ENCODE data around the gene GCN1.

GCN1 gene

DNA sequence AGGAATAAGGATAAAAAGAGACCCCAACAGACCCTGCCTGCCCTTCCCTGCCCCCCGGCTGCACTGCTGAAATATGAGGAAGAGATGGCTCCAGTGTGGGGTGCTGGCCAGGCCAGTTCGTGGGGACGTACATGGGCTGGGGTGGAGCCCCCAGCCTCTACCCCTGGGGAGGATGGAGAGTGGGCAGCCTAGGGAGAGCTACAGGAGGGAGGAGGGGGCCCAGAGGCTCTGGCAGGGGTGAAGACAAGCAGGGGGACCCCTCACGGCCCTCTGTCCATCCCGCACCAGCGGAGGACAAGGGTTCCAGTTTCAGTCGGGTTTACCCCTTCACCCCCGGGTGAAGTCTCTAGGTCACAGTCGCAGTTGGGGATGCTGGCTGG is 17.4 kb upstream of the GCN1 start:
- CTCF ChIA-PET = interaction anchor here (0.7 to 1.3 kb wide), 2 partner anchors 12 to 79 kb away, joined by 3 to 4 read pairs; partner anchors contain the start of gene RPLP0
- Histone ChIP-seq H3K4me3 (ENCODE audit: low read depth, low read length) (no peak overlapping the region), H3K36me3 (ENCODE audit: control insufficient read depth in 2 of 2, insufficient read depth in 1 of 2, low read length in 2 of 2) (peaks cover 8 to 67% of the 10 kb centered on the region in 2 experiments), H3K27ac (ENCODE audit: extremely low read depth, low read depth, low read length) (no peak overlapping the region), H3K9me3 (ENCODE audit: control insufficient read depth, insufficient read depth, low read depth, low read length) (no peaks in the 10 kb centered on the region), H3K4me1 (ENCODE audit: control insufficient read depth, insufficient read depth, low read length) (no peaks in the 10 kb centered on the region)
- POLR2A ChIA-PET = interaction anchor here (0.9 to 4.7 kb wide), 3 partner anchors 11 to 79 kb away, joined by 3 to 36 read pairs (median 3); partner anchors contain the start of gene RPLP0
- TF ChIP-seq, protein P1, sequence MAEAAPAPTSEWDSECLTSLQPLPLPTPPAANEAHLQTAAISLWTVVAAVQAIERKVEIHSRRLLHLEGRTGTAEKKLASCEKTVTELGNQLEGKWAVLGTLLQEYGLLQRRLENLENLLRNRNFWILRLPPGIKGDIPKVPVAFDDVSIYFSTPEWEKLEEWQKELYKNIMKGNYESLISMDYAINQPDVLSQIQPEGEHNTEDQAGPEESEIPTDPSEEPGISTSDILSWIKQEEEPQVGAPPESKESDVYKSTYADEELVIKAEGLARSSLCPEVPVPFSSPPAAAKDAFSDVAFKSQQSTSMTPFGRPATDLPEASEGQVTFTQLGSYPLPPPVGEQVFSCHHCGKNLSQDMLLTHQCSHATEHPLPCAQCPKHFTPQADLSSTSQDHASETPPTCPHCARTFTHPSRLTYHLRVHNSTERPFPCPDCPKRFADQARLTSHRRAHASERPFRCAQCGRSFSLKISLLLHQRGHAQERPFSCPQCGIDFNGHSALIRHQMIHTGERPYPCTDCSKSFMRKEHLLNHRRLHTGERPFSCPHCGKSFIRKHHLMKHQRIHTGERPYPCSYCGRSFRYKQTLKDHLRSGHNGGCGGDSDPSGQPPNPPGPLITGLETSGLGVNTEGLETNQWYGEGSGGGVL (tag by site-specific recombination; IDR thresholded peaks at IDR 0.05) = no peak
- TF ChIP-seq, protein P2, sequence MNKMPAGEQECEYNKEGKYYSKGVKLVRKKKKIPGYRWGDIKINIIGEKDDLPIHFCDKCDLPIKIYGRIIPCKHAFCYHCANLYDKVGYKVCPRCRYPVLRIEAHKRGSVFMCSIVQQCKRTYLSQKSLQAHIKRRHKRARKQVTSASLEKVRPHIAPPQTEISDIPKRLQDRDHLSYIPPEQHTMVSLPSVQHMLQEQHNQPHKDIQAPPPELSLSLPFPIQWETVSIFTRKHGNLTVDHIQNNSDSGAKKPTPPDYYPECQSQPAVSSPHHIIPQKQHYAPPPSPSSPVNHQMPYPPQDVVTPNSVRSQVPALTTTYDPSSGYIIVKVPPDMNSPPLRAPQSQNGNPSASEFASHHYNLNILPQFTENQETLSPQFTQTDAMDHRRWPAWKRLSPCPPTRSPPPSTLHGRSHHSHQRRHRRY (tag by site-specific recombination; IDR thresholded peaks at IDR 0.05) = no peak
- TF ChIP-seq ZNF175 (tag by site-specific recombination; IDR thresholded peaks at IDR 0.05) = no peak
- no peak for TF ChIP-seq ZBTB48 (tag by site-specific recombination; IDR thresholded peaks at IDR 0.05)
- no peak for TF ChIP-seq ZFP69B (tag by site-specific recombination; IDR thresholded peaks at IDR 0.05)
- TF ChIP-seq HOXC10 (CRISPR knock-in tag; IDR thresholded peaks at IDR 0.05) = no peak

DNA sequence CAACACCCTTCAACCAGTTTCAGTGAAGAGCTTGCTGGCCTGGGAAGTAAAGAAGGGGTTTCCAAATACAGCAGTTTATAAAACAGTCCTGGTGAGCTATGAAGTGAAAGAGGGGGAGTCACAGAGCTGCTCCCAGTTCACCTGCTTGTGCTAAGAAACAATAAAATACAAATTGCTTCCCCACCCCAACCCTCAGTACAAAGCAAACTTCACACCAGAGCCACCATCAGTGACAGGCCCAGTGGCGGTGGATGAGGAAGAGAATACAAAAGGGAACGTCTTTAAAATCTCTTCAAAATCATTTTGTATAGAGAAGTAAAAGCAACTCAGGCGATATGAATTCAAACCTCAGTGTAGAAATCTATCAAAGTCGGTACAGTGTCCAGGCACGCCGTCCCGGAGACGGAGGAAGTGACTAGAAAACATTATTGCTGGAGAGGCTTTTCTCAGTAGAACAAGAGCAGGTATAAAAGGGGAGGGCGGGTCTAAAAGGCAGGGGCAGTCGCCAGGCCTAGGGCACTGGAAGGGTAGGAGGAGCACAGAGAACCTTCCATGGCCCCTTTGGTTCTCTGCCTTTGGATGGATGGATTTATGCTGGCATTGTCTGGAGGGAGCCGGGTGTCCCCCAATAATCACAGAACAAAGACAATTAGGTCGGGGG is 16.9 kb upstream of the GCN1 start:
- peaks cover 8 to 70% of the 10 kb centered on the region in 2 experiments for H3K36me3 ChIP-seq (ENCODE audit: control insufficient read depth in 2 of 2, insufficient read depth in 1 of 2, low read length in 2 of 2)
- POLR2A ChIA-PET = interaction anchor here (1.5 to 4.7 kb wide), 2 partner anchors 11 to 80 kb away, joined by 5 to 36 read pairs; partner anchors contain the start of genes RNU4-2 and RPLP0

DNA sequence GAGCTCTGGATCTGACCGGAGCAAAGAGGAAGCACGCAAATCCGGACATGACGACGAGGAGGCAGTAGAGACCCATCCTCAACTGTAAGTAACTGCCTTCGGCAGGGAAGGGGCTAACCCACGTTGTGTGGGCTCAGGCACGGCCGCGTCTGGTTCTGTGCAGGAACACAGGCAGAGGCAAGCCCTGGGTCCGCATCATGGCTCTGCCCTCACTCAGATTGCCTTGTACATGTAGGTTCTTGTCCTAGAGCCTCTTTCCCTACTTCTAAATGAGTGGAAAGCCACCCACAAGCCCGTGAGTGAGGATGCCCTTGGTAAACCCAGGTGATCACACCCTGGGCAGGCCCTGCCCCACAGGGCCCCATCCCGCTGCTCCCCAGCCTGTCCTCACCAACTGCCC is 15.3 kb upstream of the GCN1 start:
- H3K27ac ChIP-seq (ENCODE audit: extremely low read depth, low read depth, low read length) = no peak overlapping the region
- H3K36me3 ChIP-seq (ENCODE audit: control insufficient read depth in 2 of 2, insufficient read depth in 1 of 2, low read length in 2 of 2) = peaks cover 8 to 66% of the 10 kb centered on the region in 2 experiments
- no peaks in the 10 kb centered on the region for H3K4me1 ChIP-seq (ENCODE audit: control insufficient read depth, insufficient read depth, low read length)
- POLR2A ChIA-PET = interaction anchor here (1.5 to 4.7 kb wide), 2 partner anchors 9 to 82 kb away, joined by 5 to 36 read pairs; partner anchors contain the start of genes RNU4-2 and RPLP0
- CTCF ChIA-PET = interaction anchor here (0.6 to 1.9 kb wide), 5 partner anchors 8 to 351 kb away, joined by 3 to 11 read pairs (median 5); partner anchors contain the start of gene RPLP0
- H3K9me3 ChIP-seq (ENCODE audit: control insufficient read depth, insufficient read depth, low read depth, low read length) = no peaks in the 10 kb centered on the region
- H3K4me3 ChIP-seq (ENCODE audit: low read depth, low read length) = no peak overlapping the region
- TF ChIP-seq ZNF837 (tag by site-specific recombination; IDR thresholded peaks at IDR 0.05) = no peak
- TF ChIP-seq, protein P3, sequence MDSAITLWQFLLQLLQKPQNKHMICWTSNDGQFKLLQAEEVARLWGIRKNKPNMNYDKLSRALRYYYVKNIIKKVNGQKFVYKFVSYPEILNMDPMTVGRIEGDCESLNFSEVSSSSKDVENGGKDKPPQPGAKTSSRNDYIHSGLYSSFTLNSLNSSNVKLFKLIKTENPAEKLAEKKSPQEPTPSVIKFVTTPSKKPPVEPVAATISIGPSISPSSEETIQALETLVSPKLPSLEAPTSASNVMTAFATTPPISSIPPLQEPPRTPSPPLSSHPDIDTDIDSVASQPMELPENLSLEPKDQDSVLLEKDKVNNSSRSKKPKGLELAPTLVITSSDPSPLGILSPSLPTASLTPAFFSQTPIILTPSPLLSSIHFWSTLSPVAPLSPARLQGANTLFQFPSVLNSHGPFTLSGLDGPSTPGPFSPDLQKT (IDR thresholded peaks at IDR 0.05; ENCODE audit: borderline replicate concordance, low read depth, low read length) = no peak
- no peak for TF ChIP-seq ZNF2 (tag by site-specific recombination; IDR thresholded peaks at IDR 0.05)
- no peak for TF ChIP-seq GLI2 (tag by site-specific recombination; IDR thresholded peaks at IDR 0.05; ENCODE audit: borderline replicate concordance, low read depth)
- TF ChIP-seq, protein P4, sequence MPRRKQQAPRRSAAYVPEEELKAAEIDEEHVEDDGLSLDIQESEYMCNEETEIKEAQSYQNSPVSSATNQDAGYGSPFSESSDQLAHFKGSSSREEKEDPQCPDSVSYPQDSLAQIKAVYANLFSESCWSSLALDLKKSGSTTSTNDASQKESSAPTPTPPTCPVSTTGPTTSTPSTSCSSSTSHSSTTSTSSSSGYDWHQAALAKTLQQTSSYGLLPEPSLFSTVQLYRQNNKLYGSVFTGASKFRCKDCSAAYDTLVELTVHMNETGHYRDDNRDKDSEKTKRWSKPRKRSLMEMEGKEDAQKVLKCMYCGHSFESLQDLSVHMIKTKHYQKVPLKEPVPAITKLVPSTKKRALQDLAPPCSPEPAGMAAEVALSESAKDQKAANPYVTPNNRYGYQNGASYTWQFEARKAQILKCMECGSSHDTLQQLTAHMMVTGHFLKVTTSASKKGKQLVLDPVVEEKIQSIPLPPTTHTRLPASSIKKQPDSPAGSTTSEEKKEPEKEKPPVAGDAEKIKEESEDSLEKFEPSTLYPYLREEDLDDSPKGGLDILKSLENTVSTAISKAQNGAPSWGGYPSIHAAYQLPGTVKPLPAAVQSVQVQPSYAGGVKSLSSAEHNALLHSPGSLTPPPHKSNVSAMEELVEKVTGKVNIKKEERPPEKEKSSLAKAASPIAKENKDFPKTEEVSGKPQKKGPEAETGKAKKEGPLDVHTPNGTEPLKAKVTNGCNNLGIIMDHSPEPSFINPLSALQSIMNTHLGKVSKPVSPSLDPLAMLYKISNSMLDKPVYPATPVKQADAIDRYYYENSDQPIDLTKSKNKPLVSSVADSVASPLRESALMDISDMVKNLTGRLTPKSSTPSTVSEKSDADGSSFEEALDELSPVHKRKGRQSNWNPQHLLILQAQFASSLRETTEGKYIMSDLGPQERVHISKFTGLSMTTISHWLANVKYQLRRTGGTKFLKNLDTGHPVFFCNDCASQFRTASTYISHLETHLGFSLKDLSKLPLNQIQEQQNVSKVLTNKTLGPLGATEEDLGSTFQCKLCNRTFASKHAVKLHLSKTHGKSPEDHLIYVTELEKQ (tag by site-specific recombination; IDR thresholded peaks at IDR 0.05; ENCODE audit: borderline replicate concordance) = no peak
- TF ChIP-seq ZNF529 (tag by site-specific recombination; IDR thresholded peaks at IDR 0.05; ENCODE audit: insufficient replicate concordance) = no peak
- TF ChIP-seq, protein P5, sequence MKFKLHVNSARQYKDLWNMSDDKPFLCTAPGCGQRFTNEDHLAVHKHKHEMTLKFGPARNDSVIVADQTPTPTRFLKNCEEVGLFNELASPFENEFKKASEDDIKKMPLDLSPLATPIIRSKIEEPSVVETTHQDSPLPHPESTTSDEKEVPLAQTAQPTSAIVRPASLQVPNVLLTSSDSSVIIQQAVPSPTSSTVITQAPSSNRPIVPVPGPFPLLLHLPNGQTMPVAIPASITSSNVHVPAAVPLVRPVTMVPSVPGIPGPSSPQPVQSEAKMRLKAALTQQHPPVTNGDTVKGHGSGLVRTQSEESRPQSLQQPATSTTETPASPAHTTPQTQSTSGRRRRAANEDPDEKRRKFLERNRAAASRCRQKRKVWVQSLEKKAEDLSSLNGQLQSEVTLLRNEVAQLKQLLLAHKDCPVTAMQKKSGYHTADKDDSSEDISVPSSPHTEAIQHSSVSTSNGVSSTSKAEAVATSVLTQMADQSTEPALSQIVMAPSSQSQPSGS (tag by site-specific recombination; IDR thresholded peaks at IDR 0.05; ENCODE audit: low read depth) = no peak
- no peak for TF ChIP-seq ZNF777 (tag by site-specific recombination; IDR thresholded peaks at IDR 0.05; ENCODE audit: borderline replicate concordance)
- TF ChIP-seq SCRT1 (tag by site-specific recombination; IDR thresholded peaks at IDR 0.05; ENCODE audit: borderline replicate concordance) = no peak
- no peak for TF ChIP-seq ZNF214 (tag by site-specific recombination; IDR thresholded peaks at IDR 0.05; ENCODE audit: borderline replicate concordance)
- no peak for TF ChIP-seq ZNF791 (tag by site-specific recombination; IDR thresholded peaks at IDR 0.05)
- no peak for TF ChIP-seq ZNF501 (tag by site-specific recombination; IDR thresholded peaks at IDR 0.05)
- TF ChIP-seq ZBTB20 (tag by site-specific recombination; IDR thresholded peaks at IDR 0.05) = no peak

More for the DNA sequence above, 16.9 kb upstream of the GCN1 start:
- no peak overlapping the region for H3K27ac ChIP-seq (ENCODE audit: extremely low read depth, low read depth, low read length)
- H3K4me1 ChIP-seq (ENCODE audit: control insufficient read depth, insufficient read depth, low read length) = no peaks in the 10 kb centered on the region
- no peak overlapping the region for H3K4me3 ChIP-seq (ENCODE audit: low read depth, low read length)
- TF ChIP-seq ZNF266 (tag by site-specific recombination; IDR thresholded peaks at IDR 0.05; ENCODE audit: low read depth) (no peak), ZNF423 (tag by site-specific recombination; IDR thresholded peaks at IDR 0.05) (no peak), ZNF621 (tag by site-specific recombination; IDR thresholded peaks at IDR 0.05) (no peak), ZBTB7A (tag by site-specific recombination; IDR thresholded peaks at IDR 0.05; ENCODE audit: low read depth) (no peak), ZNF660 (tag by site-specific recombination; IDR thresholded peaks at IDR 0.05) (no peak)
- no peaks in the 10 kb centered on the region for H3K9me3 ChIP-seq (ENCODE audit: control insufficient read depth, insufficient read depth, low read depth, low read length)
- CTCF ChIA-PET = interaction anchor here (1.9 kb wide), 1 partner anchor 10 kb away, joined by 11 read pairs; the partner anchor contains the start of gene RPLP0
